Neural cell (in vitro differentiated cells): ENCODE data around the gene TMEM128. TPM values are rescaled to one million over a fixed set of nuclear protein-coding genes. Genes with fewer than 3 reads are reported as not detected.

Experiments
- H2AFZ ChIP-seq: fragments of 200-600, 300-800 bp; sonication (generic), shearing (Covaris generic); 2 replicates; pipeline ENCODE4 v1.6.0; 2014; ENCODE audit warnings: low read depth, mild to moderate bottlenecking, antibody characterized with exemption, low read length, moderate library complexity
- H3F3A ChIP-seq: fragments of 200-600 bp; shearing (Covaris generic); 2 replicates; pipeline ENCODE4 v1.6.1; 2016; ENCODE audit warnings: mild to moderate bottlenecking, moderate library complexity, mixed read lengths, antibody characterized with exemption, low read length; ENCODE audit not compliant: insufficient read depth, poor library complexity, severe bottlenecking
- H3K27ac ChIP-seq: fragments of 200-600, 300-800 bp; sonication (generic), shearing (Covaris generic); 2 replicates; pipeline ENCODE4 v1.5.1; 2014; ENCODE audit warnings: mild to moderate bottlenecking, low read length, moderate library complexity
- H3K27me3 ChIP-seq: fragments of 300-800, 200-600 bp; sonication (generic), shearing (Covaris generic); 2 replicates; pipeline ENCODE4 v1.6.0; 2014; ENCODE audit warnings: mild to moderate bottlenecking, low read depth, low read length, moderate library complexity; ENCODE audit not compliant: insufficient read depth
- H3K36me3 ChIP-seq: fragments of 300-800, 200-600 bp; sonication (generic), shearing (Covaris generic); 2 replicates; pipeline ENCODE4 v1.5.1; 2014; ENCODE audit warnings: mild to moderate bottlenecking, antibody characterized with exemption, low read length, moderate library complexity; ENCODE audit not compliant: insufficient read depth
- H3K4me2 ChIP-seq: fragments of 300-800, 200-600 bp; sonication (generic), shearing (Covaris generic); 2 replicates; pipeline ENCODE4 v1.6.0; 2014; ENCODE audit warnings: mild to moderate bottlenecking, low read length
- H3K4me3 ChIP-seq: fragments of 300-800, 200-600 bp; sonication (generic), shearing (Covaris generic); 2 replicates; pipeline ENCODE4 v1.5.1; 2014; ENCODE audit warnings: mild to moderate bottlenecking, low read length, moderate library complexity
- H3K79me2 ChIP-seq: fragments of 200-600 bp; shearing (Covaris generic); replicated peaks from 2 replicates; pipeline ENCODE4 v1.6.0; 2014; ENCODE audit warnings: mild to moderate bottlenecking, low read length, moderate library complexity; ENCODE audit not compliant: insufficient read depth
- H3K9ac ChIP-seq: fragments of 300-800, 200-600 bp; sonication (generic), shearing (Covaris generic); 2 replicates; pipeline ENCODE4 v1.6.1; 2016; ENCODE audit warnings: mild to moderate bottlenecking, low read length, mixed read lengths
- H3K9me2 ChIP-seq: fragments of 200-600 bp; shearing (Covaris generic); 2 replicates; pipeline ENCODE4 v1.6.1; 2016; ENCODE audit warnings: mild to moderate bottlenecking, low read length, mixed read lengths; ENCODE audit not compliant: insufficient read depth
- H3K9me3 ChIP-seq: fragments of 200-600, 300-800 bp; sonication (generic), shearing (Covaris generic); 2 replicates; pipeline ENCODE4 v1.6.1; 2016; ENCODE audit warnings: mild to moderate bottlenecking, mixed run types, low read length, moderate library complexity, mixed read lengths
- H4K20me1 ChIP-seq: fragments of 200-600 bp; shearing (Covaris generic); 2 replicates; pipeline ENCODE4 v1.6.1; 2016; ENCODE audit warnings: mild to moderate bottlenecking, mixed run types; ENCODE audit not compliant: insufficient read depth
- EP300 ChIP-seq: fragments of 450-650 bp; conservative IDR thresholded peaks from 2 replicates; pipeline ENCODE4 v1.6.1; 2014; ENCODE audit warnings: antibody characterized with exemption, mild to moderate bottlenecking, moderate library complexity; ENCODE audit not compliant: poor library complexity, severe bottlenecking
- EZH2 ChIP-seq: fragments of 200-600, 300-800 bp; shearing (Covaris generic), sonication (generic); IDR thresholded peaks from 2 replicates; pipeline ENCODE4 v1.6.1; 2014; ENCODE audit warnings: antibody characterized with exemption, low read length, borderline replicate concordance, mild to moderate bottlenecking; ENCODE audit not compliant: insufficient read depth, poor library complexity, severe bottlenecking
- MXI1 ChIP-seq: fragments of 450-650 bp; conservative IDR thresholded peaks from 2 replicates; pipeline ENCODE4 v1.6.1; 2014; ENCODE audit warnings: antibody characterized with exemption, mild to moderate bottlenecking; ENCODE audit not compliant: poor library complexity, severe bottlenecking
- POLR2AphosphoS5 ChIP-seq: IDR thresholded peaks from 2 replicates; pipeline ENCODE4 v1.6.1; 2012
- RAD21 ChIP-seq: fragments of 450-650 bp; conservative IDR thresholded peaks from 2 replicates; pipeline ENCODE4 v1.6.1; 2014; ENCODE audit warnings: antibody characterized with exemption, mild to moderate bottlenecking, moderate library complexity
- REST ChIP-seq: IDR thresholded peaks from 2 replicates; pipeline ENCODE4 v1.6.1; 2012; ENCODE audit warnings: borderline replicate concordance
- SMC3 ChIP-seq: fragments of 450-650 bp; conservative IDR thresholded peaks from 2 replicates; pipeline ENCODE4 v1.6.1; 2014; ENCODE audit warnings: antibody characterized with exemption, mild to moderate bottlenecking, moderate library complexity; ENCODE audit not compliant: poor library complexity
- TAF1 ChIP-seq: IDR thresholded peaks from 2 replicates; pipeline ENCODE4 v1.6.1; 2012; ENCODE audit warnings: low read depth
- polyA plus RNA-seq: library from polyadenylated mRNA; depleted of rRNA; stranded (reverse); fragments of >200 nt; gene quantifications from 2 replicates; pipeline ENCODE4 v1.2.3, GENCODE V29; 2014
- TF ChIP-seq, protein P1 (sequence below): fragments of 450-650 bp; IDR thresholded peaks from 2 replicates; pipeline ENCODE4 v1.5.1; 2014; ENCODE audit warnings: antibody characterized with exemption, mild to moderate bottlenecking, moderate library complexity; ENCODE audit not compliant: poor library complexity, severe bottlenecking

Gene TMEM128
- polyA plus RNA-seq, 1 donor from 2014 or later = 93.6 TPM

DNA sequence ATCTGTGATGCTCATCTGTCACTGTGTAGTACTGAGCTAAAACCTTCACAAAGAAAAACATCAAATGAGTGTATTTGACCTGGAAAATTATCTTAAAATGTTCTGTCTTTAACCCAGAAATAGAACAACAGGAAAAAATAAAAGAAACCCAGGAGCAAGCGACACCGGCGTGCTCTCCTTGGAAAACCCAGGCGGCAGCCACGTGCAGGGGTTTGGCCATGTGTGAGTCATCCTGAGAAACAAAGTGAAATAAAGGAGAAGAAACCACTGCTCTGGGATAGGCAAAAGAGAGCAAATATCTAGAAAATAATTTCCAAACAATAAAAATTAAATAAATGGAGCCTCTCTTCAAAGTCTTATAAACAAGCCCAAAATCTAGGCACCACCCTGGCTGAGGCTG lies 20.0 kb upstream of the TMEM128 start:
- H3K9me3 ChIP-seq = no peaks in the 10 kb centered on the region
- H3K9me2 ChIP-seq = no peaks in the 10 kb centered on the region
- no peaks in the 10 kb centered on the region for H3F3A ChIP-seq
- no peak overlapping the region for H3K27ac ChIP-seq
- H3K36me3 ChIP-seq = no peaks in the 10 kb centered on the region
- no peaks in the 10 kb centered on the region for H3K27me3 ChIP-seq
- TF ChIP-seq POLR2AphosphoS5 (no peak), REST (no peak), RAD21 (no peak), SMC3 (no peak), EZH2 (no peak), MXI1 (no peak), EP300 (no peak), TAF1 (no peak)
- TF ChIP-seq, protein P1, sequence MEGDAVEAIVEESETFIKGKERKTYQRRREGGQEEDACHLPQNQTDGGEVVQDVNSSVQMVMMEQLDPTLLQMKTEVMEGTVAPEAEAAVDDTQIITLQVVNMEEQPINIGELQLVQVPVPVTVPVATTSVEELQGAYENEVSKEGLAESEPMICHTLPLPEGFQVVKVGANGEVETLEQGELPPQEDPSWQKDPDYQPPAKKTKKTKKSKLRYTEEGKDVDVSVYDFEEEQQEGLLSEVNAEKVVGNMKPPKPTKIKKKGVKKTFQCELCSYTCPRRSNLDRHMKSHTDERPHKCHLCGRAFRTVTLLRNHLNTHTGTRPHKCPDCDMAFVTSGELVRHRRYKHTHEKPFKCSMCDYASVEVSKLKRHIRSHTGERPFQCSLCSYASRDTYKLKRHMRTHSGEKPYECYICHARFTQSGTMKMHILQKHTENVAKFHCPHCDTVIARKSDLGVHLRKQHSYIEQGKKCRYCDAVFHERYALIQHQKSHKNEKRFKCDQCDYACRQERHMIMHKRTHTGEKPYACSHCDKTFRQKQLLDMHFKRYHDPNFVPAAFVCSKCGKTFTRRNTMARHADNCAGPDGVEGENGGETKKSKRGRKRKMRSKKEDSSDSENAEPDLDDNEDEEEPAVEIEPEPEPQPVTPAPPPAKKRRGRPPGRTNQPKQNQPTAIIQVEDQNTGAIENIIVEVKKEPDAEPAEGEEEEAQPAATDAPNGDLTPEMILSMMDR = no peak
- H3K79me2 ChIP-seq = no peaks in the 10 kb centered on the region
- H2AFZ ChIP-seq = no peak overlapping the region
- no peak overlapping the region for H3K9ac ChIP-seq
- no peak overlapping the region for H3K4me2 ChIP-seq
- no peak overlapping the region for H3K4me3 ChIP-seq
- H4K20me1 ChIP-seq = no peaks in the 10 kb centered on the region

GRCh38 chr4:4260185-4260751 lies 12.2 kb upstream of the TMEM128 start:
- no peaks in the 10 kb centered on the region for H3F3A ChIP-seq
- H3K27me3 ChIP-seq = no peaks in the 10 kb centered on the region
- no peaks in the 10 kb centered on the region for H4K20me1 ChIP-seq
- no peak overlapping the region for H2AFZ ChIP-seq
- H3K9me2 ChIP-seq = no peaks in the 10 kb centered on the region
- no peaks in the 10 kb centered on the region for H3K36me3 ChIP-seq
- H3K4me3 ChIP-seq = no peak overlapping the region
- H3K4me2 ChIP-seq = no peak overlapping the region
- TF ChIP-seq TAF1 (no peak), RAD21 (no peak), SMC3 (no peak), REST (no peak), POLR2AphosphoS5 (no peak), EP300 (no peak), EZH2 (no peak), MXI1 (no peak)
- TF ChIP-seq, protein P1 = no peak
- H3K9ac ChIP-seq = no peak overlapping the region
- no peaks in the 10 kb centered on the region for H3K9me3 ChIP-seq
- H3K27ac ChIP-seq = no peak overlapping the region
- no peaks in the 10 kb centered on the region for H3K79me2 ChIP-seq
